Osteocyte (in vitro differentiated cells): Measurements from ENCODE around the gene HLCS. TPM values are rescaled to one million over a fixed set of nuclear protein-coding genes. Genes with fewer than 3 reads are reported as not detected.
"Not testable (repeated sequence)": the region's sequence is repeated elsewhere in the genome, so short reads cannot be mapped to it uniquely, and the experiment has no call there.

ENCODE experiments used
- DNase-seq: peaks from one replicate; pipeline ENCODE4 v3.0.0; 2021; ENCODE audit warnings: mixed read lengths; ENCODE audit not compliant: unreplicated experiment; ENCODE audit errors: extremely low spot score
- H3K27ac Mint-ChIP-seq: one replicate; pipeline ENCODE4 v1.8.0; 2021; ENCODE audit warnings: mild to moderate bottlenecking, mixed read lengths; ENCODE audit not compliant: unreplicated experiment
- H3K27me3 Mint-ChIP-seq: one replicate; pipeline ENCODE4 v1.8.0; 2021; ENCODE audit warnings: mixed read lengths; ENCODE audit not compliant: unreplicated experiment
- H3K36me3 Mint-ChIP-seq: one replicate; pipeline ENCODE4 v1.8.0; 2021; ENCODE audit warnings: mixed read lengths; ENCODE audit not compliant: unreplicated experiment
- H3K4me1 Mint-ChIP-seq: one replicate; pipeline ENCODE4 v1.8.0; 2021; ENCODE audit warnings: mixed read lengths; ENCODE audit not compliant: unreplicated experiment
- H3K4me3 Mint-ChIP-seq: one replicate; pipeline ENCODE4 v1.8.0; 2021; ENCODE audit warnings: mild to moderate bottlenecking, moderate library complexity, mixed read lengths; ENCODE audit not compliant: unreplicated experiment
- H3K9me3 Mint-ChIP-seq: one replicate; pipeline ENCODE4 v1.8.0; 2021; ENCODE audit warnings: mixed read lengths; ENCODE audit not compliant: unreplicated experiment
- CTCF ChIP-seq: fragments of 200-600 bp; sonication (generic); IDR thresholded peaks from 2 replicates; pipeline ENCODE4 v1.5.0; 2021; ENCODE audit warnings: antibody characterized with exemption, mild to moderate bottlenecking, moderate library complexity
- total RNA-seq: library from RNA; stranded (reverse); gene quantifications from 2 replicates; pipeline ENCODE4 v1.2.1, GENCODE V29; 2021

HLCS gene
- total RNA-seq, 1 donor from 2014 or later: 26.7 TPM

GRCh38 chr21:37005548-37006485 lies 39.3 kb upstream of the HLCS start:
- Mint-ChIP-seq H3K27me3 (no peaks in the 10 kb centered on the region), H3K4me1 (peaks cover 19% of the 10 kb centered on the region)

GRCh38 chr21:37003917-37004316 lies 37.4 kb upstream of the HLCS start:
- not testable (repeated sequence) for H3K27ac Mint-ChIP-seq, H3K27me3 Mint-ChIP-seq, DNase-seq, H3K36me3 Mint-ChIP-seq, H3K9me3 Mint-ChIP-seq, H3K4me3 Mint-ChIP-seq
- peaks cover 11% of the 10 kb centered on the region for H3K4me1 Mint-ChIP-seq

More at GRCh38 chr21:37005548-37006485, 39.3 kb upstream of the HLCS start:
- Mint-ChIP-seq H3K4me3 (peak overlapping the region; percentile 68), H3K27ac (no peak overlapping the region), H3K9me3 (no peaks in the 10 kb centered on the region), H3K36me3 (no peaks in the 10 kb centered on the region)
- DNase-seq: no peak
- TF ChIP-seq CTCF: no peak

GRCh38 chr21:37002851-37003250 lies 36.4 kb upstream of the HLCS start:
- H3K27ac Mint-ChIP-seq, H3K36me3 Mint-ChIP-seq, H3K27me3 Mint-ChIP-seq, H3K9me3 Mint-ChIP-seq, H3K4me3 Mint-ChIP-seq, DNase-seq: not testable (repeated sequence)
- H3K4me1 Mint-ChIP-seq: peaks cover 11% of the 10 kb centered on the region

- no peak for DNase-seq
- Mint-ChIP-seq H3K4me1 (peaks cover 8% of the 10 kb centered on the region), H3K27ac (peak overlapping the region; percentile 65), H3K9me3 (no peaks in the 10 kb centered on the region), H3K36me3 (no peaks in the 10 kb centered on the region), H3K27me3 (no peaks in the 10 kb centered on the region), H3K4me3 (no peak overlapping the region)
- TF ChIP-seq CTCF: no peak
These were observed 35.0 kb upstream of the HLCS start for GRCh38 chr21:37001441-37001840.

- no peaks in the 10 kb centered on the region for H3K9me3 Mint-ChIP-seq
- H3K36me3 Mint-ChIP-seq: no peaks in the 10 kb centered on the region
- H3K27me3 Mint-ChIP-seq: no peaks in the 10 kb centered on the region
- TF ChIP-seq CTCF: no peak
- H3K4me3 Mint-ChIP-seq: no peak overlapping the region
- no peak overlapping the region for H3K27ac Mint-ChIP-seq
- peaks cover 8% of the 10 kb centered on the region for H3K4me1 Mint-ChIP-seq
- no peak for DNase-seq
These were observed 33.9 kb upstream of the HLCS start for GRCh38 chr21:37000381-37000780.

- Mint-ChIP-seq H3K4me1 (peaks cover 8% of the 10 kb centered on the region), H3K4me3 (no peak overlapping the region), H3K27me3 (no peaks in the 10 kb centered on the region), H3K27ac (no peak overlapping the region), H3K9me3 (no peaks in the 10 kb centered on the region), H3K36me3 (no peaks in the 10 kb centered on the region)
- TF ChIP-seq CTCF: no peak
- no peak for DNase-seq
These were observed 32.8 kb upstream of the HLCS start for GRCh38 chr21:36999131-36999898.

GRCh38 chr21:36995285-36995684 lies 28.8 kb upstream of the HLCS start:
- H3K36me3 Mint-ChIP-seq, H3K4me1 Mint-ChIP-seq, H3K27me3 Mint-ChIP-seq, DNase-seq, H3K9me3 Mint-ChIP-seq, H3K27ac Mint-ChIP-seq, H3K4me3 Mint-ChIP-seq: not testable (repeated sequence)
